HG03159 (cell line): Measurements from ENCODE around the gene PROM2.
"Not testable (repeated sequence)": the region's sequence is repeated elsewhere in the genome, so short reads cannot be mapped to it uniquely, and the experiment has no call there.

Experiments used
- ATAC-seq: cut with Tn5 transposase; IDR thresholded peaks from one replicate; pipeline ENCODE4 v1.9.1; 2021; ENCODE audit warnings: mild to moderate bottlenecking, moderate library complexity; ENCODE audit not compliant: unreplicated experiment

The PROM2 gene

GRCh38 chr2:95268211-95269035 is 5.8 kb upstream of the PROM2 start:
- no peak for ATAC-seq

DNA sequence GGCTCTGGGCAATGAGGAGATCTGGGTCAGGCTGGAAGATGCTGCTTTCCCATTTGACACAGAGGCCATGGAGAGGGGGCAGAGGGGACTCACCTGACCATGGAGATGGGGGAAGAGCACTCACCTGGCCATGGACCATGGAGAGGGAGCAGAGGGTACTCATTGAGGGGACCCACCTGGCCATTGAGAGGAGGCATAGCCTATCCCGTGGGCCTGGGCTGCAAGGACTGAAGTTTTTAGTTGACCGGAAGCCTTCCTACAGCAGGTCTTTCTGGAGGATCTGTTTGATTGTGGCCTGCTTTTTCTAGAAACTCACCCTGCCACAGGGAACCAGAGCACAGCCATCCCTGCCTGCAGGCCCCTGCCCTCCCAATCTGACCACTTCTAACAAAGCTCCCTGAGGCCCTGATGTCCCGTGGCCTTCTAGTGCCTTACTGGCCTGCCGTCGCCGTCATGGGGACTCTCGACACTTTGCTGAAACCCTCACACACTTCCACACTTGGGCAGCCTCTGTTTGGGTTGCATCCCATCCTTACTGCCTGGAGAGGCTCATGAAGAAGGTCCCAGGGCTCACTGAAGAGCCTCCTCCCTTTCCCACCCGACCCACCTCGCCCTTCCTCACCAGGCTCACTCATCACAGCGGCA is 5.1 kb upstream of the PROM2 start:
- no peak for ATAC-seq

DNA sequence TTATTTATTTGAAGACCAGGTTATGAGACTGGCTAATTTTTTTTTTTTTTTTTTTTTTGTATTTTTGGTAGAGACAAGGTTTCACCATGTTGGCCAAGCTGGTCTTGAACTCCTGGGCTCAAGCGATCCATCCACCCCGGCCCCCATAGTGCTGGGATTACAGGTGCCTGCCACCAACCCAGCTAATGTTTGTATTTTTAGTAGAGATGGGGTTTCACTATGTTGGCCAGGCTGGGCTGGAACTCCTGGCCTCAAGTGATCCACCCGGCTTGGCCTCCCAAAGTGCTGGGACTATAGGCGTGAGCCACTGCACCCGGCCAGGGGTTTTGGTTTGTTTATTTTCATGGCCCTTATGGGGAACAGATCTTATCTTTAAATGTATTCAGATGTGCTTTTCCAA is 4.5 kb upstream of the PROM2 start:
- not testable (repeated sequence) for ATAC-seq

DNA sequence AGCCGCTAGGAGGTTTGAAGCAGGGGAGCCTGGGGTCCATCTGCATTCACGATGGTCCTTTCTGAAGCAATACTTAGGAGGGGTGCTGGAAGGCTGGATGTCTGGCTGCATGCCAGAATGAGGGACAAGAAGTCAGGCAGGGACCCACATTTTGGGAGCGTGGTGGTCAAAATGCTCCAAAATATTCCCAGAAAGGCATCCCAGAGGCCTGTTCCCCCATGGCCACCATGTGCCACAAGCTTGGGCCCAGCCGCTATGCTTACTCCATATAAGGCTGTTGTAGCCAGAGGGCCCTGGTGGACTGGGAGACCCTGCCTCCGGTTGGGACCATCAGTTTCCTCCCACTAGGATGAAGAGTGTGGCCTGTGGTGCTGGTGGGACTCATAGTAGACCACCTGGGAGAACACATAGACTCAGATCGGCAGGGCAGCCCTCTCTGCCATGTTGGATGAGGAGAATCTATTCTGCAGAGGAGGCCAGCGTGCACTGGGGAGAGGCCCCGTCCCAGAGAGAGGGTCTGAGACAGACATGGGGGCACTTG is 3.6 kb upstream of the PROM2 start:
- ATAC-seq: no peak

DNA sequence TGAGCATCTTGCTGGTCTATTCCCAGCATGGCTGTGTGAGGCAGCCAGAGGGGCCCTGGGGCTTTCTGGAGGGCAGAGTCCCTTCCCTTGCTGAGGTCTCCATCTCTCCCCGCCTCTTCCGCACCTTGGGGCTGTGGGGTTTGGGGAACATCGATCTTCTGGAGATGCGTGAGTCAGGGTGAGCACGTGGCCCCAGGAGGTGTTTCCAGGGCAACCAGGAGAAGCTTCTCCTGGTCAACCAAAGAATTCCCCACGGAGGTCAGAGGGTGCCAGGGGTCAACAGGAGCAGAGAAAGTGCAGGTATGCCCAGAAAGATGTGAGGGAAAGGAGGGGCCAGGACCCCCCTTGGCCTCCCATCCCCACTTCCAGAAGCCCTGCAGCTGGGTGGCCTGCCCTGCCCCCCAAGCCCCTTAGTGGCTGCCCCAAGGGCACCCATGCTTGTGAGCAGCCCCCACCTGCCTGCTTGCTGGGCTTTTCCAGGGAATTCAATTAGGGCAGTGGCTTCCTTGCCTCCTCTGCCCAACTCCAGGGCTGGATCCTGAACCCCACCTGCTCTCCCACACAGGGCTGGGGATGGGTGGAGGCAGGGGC is 2.8 kb upstream of the PROM2 start:
- ATAC-seq: no peak

DNA sequence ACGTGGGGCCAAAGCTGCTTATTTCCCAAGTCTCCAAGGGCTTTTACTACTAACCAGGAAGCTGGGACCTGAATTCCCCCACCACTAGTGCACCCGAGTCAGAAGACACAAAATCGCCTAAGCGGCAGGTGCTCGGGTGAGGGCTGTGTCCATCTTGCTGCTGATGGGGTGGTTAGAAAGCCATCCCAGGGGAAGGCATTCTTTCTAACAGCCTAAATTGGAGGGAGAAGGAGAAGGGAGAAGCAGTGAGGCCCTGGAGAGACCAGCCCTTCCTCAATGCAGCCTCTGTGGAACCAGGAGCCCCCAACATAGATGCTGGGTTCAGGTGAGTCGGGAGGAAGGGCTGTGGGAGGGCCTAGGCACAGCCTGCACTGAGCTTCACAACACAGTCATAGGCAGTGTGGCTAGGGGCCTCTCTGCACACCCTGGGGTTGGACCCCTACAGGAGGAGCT is 1.9 kb upstream of the PROM2 start:
- no peak for ATAC-seq

GRCh38 chr2:95272781-95273180 is 1.5 kb upstream of the PROM2 start:
- ATAC-seq: no peak

DNA sequence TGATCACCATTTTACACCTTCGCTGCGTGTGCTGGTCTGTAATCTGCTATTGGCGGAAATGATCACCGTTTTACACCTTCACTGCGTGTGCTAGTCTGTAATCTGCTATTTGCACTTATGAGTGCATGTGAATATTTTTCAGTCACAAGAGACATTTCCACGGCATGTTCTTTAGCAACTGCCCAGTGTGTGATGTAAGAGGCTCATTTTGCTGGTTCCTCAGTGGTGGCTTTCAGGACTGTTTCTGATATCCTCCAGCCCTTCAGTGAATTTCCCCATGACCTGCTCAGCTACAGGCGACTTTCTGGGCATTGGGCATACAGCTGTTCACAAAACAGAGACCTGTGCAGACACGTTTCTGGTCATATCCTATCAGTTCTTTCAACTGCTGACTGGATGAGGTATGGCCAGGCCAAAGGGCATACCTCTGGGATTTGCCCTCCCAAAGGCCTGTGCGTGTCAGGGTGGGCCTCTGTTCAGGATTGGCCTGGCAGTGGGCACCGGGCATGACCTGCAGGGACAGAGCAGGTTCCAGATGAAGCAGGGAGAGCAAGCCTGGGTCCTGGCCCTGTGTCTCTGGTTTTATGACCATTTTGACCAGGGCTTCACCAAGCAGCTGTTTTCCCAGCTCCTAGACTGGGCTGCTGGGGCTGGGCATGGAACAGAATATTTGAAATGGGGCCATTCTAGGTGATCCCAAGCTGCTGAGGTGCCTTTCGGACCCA is 521 bp upstream of the PROM2 start:
- no peak for ATAC-seq

GRCh38 chr2:95275151-95275515 is 884 bp downstream of the PROM2 start:
- ATAC-seq: no peak

DNA sequence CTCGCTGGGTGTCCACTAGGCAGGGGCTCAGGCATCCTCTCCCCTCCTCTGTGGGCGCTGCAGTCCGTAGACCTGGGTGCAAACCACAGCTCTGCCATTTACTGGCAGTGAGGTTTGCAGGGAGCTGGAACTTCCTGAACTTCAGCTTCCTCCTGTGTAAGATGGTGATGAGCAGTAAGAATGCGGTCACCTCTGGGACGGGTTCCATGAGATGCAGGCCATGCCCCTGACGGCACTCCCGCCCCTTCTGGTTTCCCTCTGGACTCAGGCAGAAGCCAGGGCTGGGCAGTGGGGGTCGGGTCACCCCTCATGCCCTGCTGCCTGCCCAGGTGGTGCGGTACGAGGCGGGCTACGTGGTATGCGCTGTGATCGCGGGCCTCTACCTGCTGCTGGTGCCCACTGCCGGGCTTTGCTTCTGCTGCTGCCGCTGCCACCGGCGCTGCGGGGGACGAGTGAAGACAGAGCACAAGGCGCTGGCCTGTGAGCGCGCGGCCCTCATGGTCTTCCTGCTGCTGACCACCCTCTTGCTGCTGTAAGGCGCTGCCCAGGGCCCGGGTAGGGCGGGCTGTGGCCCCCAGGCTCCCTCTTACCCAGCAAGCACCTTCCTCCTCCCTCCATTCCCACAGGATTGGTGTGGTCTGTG is 1.5 kb downstream of the PROM2 start:
- ATAC-seq: no peak

- ATAC-seq: no peak
These were observed 2.1 kb downstream of the PROM2 start for GRCh38 chr2:95276244-95276887.

DNA sequence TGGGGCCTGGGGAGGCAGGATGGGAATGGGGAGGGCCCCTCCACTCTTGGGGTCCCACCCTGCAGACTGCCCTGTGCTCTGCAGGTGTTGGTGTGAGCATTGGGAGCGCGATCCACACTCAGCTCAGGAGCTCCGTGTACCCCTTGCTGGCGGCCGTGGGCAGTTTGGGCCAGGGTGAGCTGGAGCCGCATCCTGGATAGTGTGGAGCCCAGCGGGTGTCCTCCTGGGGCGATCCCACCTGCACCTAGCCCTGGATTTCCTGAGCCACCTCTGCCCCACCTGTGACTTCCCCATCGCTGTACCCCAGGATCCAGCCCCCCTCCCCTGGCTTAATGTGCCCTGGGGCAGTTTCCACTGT is 2.6 kb downstream of the PROM2 start:
- no peak for ATAC-seq

GRCh38 chr2:95277246-95277906 is 3.1 kb downstream of the PROM2 start:
- no peak for ATAC-seq

DNA sequence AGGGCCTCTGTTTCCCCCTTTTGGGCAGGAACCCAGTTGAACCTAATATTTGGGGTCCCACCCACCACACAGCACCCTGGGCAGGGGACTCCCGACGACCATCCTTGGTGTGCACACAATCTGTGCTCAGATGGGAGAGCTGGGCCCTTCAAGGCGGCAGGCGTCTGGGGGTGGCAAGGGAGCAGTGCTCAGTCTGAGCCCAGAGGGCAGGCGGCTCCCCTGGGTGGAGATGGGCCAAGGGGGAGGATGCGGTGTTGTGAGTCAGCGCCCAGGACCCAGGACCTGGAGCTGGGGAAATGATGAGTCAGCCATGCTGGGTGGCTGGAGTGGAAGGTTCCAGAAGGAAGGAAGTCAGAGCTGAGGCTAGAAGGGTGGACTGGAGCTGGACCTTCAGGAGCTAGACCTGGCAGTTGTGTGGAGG is 3.8 kb downstream of the PROM2 start:
- no peak for ATAC-seq

- ATAC-seq: no peak
These were observed 4.5 kb downstream of the PROM2 start for GRCh38 chr2:95278637-95279225.

DNA sequence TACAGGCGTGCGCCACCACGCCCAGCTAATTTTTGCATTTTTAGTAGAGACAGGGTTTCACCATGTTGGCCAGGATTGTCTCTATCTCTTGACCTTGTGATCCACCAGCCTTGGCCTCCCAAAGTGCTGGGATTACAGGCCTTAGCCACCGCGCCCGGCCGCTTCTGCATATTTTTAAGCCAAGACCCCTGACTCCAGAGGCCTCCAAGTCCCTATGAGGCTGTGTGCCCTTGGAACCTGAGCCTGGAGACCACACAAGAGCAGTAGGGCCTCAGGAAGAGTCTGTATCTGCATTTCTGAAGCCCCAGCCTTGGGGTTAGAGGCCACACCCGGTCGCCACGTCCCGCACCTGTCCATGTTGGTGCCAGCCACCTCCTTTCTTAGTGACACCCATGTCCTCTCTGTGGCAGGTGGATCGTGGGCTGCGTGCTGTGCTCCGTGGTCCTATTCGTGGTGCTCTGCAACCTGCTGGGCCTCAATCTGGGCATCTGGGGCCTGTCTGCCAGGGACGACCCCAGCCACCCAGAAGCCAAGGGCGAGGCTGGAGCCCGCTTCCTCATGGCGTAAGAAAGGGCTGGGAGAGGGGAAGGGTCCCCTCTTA is 5.3 kb downstream of the PROM2 start:
- no peak for ATAC-seq

DNA sequence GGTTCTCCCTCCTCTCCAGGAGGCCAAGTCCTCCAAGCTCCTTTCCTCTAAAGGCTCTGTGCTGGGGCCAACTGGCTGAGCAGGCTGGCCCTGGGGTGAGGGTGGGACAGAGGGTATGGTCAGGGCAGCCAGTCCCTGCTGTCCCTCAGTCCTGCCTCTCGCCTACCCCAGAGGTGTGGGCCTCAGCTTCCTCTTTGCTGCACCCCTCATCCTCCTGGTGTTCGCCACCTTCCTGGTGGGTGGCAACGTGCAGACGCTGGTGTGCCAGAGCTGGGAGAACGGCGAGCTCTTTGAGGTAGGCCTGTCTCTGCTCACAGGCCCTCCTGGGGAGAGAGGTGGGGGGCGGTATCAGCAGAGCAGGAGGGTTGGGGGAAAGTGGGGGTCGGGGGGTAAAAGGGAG is 6.8 kb downstream of the PROM2 start:
- no peak for ATAC-seq

GRCh38 chr2:95281786-95282185 is 7.5 kb downstream of the PROM2 start:
- no peak for ATAC-seq

GRCh38 chr2:95282458-95282857 is 8.2 kb downstream of the PROM2 start:
- no peak for ATAC-seq
